Natural killer cell (primary cell): ENCODE results near the gene HIGD2B. TPM values are rescaled to one million over a fixed set of nuclear protein-coding genes. Genes with fewer than 3 reads are reported as not detected.
A peak's percentile ranks its signal among the peaks of the same experiment; 100 is the strongest.

Source experiments
- ATAC-seq, 3 donors: fragments of 150-1000 bp in 2 of 3; fragments of 200-7000 bp in 1 of 3; cut with Tn5 transposase; 1 replicate in 1 of 3; 2 replicates in 2 of 3; pipeline ENCODE4 v1.10.0; 2021; ENCODE audit warnings: mild to moderate bottlenecking in 2 of 3, moderate library complexity in 2 of 3
- DNase-seq, 2 donors: peaks; one replicate each; pipeline versions ENCODE4 v3.0.0 to v3.0.0-alpha.2; 2013 to 2021; ENCODE audit warnings: mixed read lengths in 1 of 2
- H3K27ac ChIP-seq: one replicate; pipeline ENCODE4 v1.5.1; 2013; ENCODE audit warnings: mild to moderate bottlenecking, low read length
- H3K27me3 ChIP-seq: one replicate; pipeline ENCODE4 v1.6.1; 2013; ENCODE audit warnings: low read length; ENCODE audit not compliant: control insufficient read depth, insufficient read depth
- H3K36me3 ChIP-seq: one replicate; pipeline ENCODE4 v1.6.1; 2013; ENCODE audit warnings: low read length; ENCODE audit not compliant: control insufficient read depth, insufficient read depth
- H3K4me1 ChIP-seq: one replicate; pipeline ENCODE4 v1.6.1; 2013; ENCODE audit warnings: low read length; ENCODE audit not compliant: control insufficient read depth, insufficient read depth
- H3K4me3 ChIP-seq: one replicate; pipeline ENCODE4 v1.5.1; 2013; ENCODE audit warnings: low read length
- H3K9me3 ChIP-seq: one replicate; pipeline ENCODE4 v1.6.1; 2013; ENCODE audit warnings: low read length; ENCODE audit not compliant: control insufficient read depth, insufficient read depth
- H3K27ac Mint-ChIP-seq, 2 donors: one replicate each; pipeline ENCODE4 v1.8.0; 2022; ENCODE audit warnings: mild to moderate bottlenecking in 2 of 2, mixed read lengths in 2 of 2, moderate library complexity in 1 of 2
- H3K27me3 Mint-ChIP-seq, 2 donors: one replicate each; pipeline ENCODE4 v1.8.0; 2022; ENCODE audit warnings: low read depth in 2 of 2, mixed read lengths in 2 of 2
- H3K36me3 Mint-ChIP-seq: one replicate; pipeline ENCODE4 v1.8.0; 2022; ENCODE audit warnings: mixed read lengths
- H3K4me1 Mint-ChIP-seq, 2 donors: one replicate each; pipeline ENCODE4 v1.8.0; 2022; ENCODE audit warnings: mixed read lengths in 2 of 2
- H3K4me3 Mint-ChIP-seq: one replicate; pipeline ENCODE4 v1.8.0; 2022; ENCODE audit warnings: mild to moderate bottlenecking, moderate library complexity, mixed read lengths
- H3K9me3 Mint-ChIP-seq, 2 donors: one replicate each; pipeline ENCODE4 v1.8.0; 2022; ENCODE audit warnings: mixed read lengths in 2 of 2
- CTCF ChIP-seq: fragments of 200-600 bp; IDR thresholded peaks from one replicate; pipeline ENCODE4 v1.8.0; 2022; ENCODE audit warnings: antibody characterized with exemption
- WGBS: methylation state at CpG from one replicate; pipeline ENCODE4 v1.1.7; 2013; ENCODE audit warnings: missing lambda C conversion rate; ENCODE audit not compliant: insufficient coverage; 5-methylcytosine and 5-hydroxymethylcytosine counted together
- intact Hi-C: fragments of 100-400 bp; cut with micrococcal nuclease; formaldehyde crosslinking; loops from one replicate; pipeline ENCODE4 v1.14.2; 2022
- total RNA-seq, 4 donors: library from RNA; stranded (reverse); fragments of 120-200 nt in 1 of 4; gene quantifications; one replicate each; pipeline versions ENCODE4 v1.2.3 to v1.2.4, GENCODE V29; 2013 to 2022

HIGD2B gene
- 1 to 10 TPM in 2 of 3 donors, under 1 TPM in 1; 0.88 to 1.8 (median 1.1) TPM for total RNA-seq
- 0.38 TPM for total RNA-seq (2013)

- intact Hi-C loops = loop anchor here (5.0 to 10.0 kb wide), 3 partner anchors 96 to 459 kb away; partner anchors contain the start of genes ADPGK and ARIH1
- Histone ChIP-seq H3K27ac (peak within 1 kb of the TSS; percentile 95), H3K4me3 (peak within 1 kb of the TSS; percentile 94), H3K36me3 (no peaks in the 10 kb centered on the region), H3K27me3 (no peaks in the 10 kb centered on the region), H3K9me3 (no peaks in the 10 kb centered on the region), H3K4me1 (peaks cover 17% of the 10 kb centered on the region)
- Mint-ChIP-seq H3K4me1 (peaks cover 17 to 19% of the 10 kb centered on the region in 2 donors), H3K27me3 (no peaks in the 10 kb centered on the region), H3K27ac (peak within 1 kb of the TSS; percentile 95 to 96), H3K4me3 (peak within 1 kb of the TSS; percentile 98), H3K36me3 (no peaks in the 10 kb centered on the region), H3K9me3 (no peaks in the 10 kb centered on the region)
- DNase-seq = peak; percentile 82 to 92
- peak; percentile 95 to 97 (median 95) for ATAC-seq
- no peak for TF ChIP-seq CTCF
- WGBS = under 1% methylated on average over 49 of the region's 49 CpGs
Measured at GRCh38 chr15:72685925-72686794, at the start of gene HIGD2B, which contains the start of gene BBS4. Gene HIGD2B, minus strand, starts transcription at chr15:72686182. Its CDS starts 9,808 bp downstream, at chr15:72676374. Gene BBS4, plus strand, starts transcription at chr15:72686207. Its CDS starts 21 bp downstream, at chr15:72686228.

GRCh38 chr15:72735111-72735510 is 49.1 kb upstream of the HIGD2B start:
- TF ChIP-seq CTCF = no peak
- Mint-ChIP-seq H3K27me3 (no peaks in the 10 kb centered on the region), H3K27ac (no peak overlapping the region), H3K4me1 (peaks cover 26 to 35% of the 10 kb centered on the region in 2 donors), H3K36me3 (peaks cover 5% of the 10 kb centered on the region), H3K9me3 (no peaks in the 10 kb centered on the region), H3K4me3 (no peak overlapping the region)
- Histone ChIP-seq H3K27ac (no peak overlapping the region), H3K36me3 (peaks cover 30% of the 10 kb centered on the region), H3K27me3 (no peaks in the 10 kb centered on the region), H3K4me1 (no peaks in the 10 kb centered on the region), H3K9me3 (no peaks in the 10 kb centered on the region), H3K4me3 (no peak overlapping the region)
- WGBS = 97% methylated on average over 2 of the region's 2 CpGs
- ATAC-seq (no peak), DNase-seq (no peak)
- intact Hi-C loops = no loop called here

GRCh38 chr15:72733941-72734738 is 48.2 kb upstream of the HIGD2B start:
- no peak for ATAC-seq
- Mint-ChIP-seq H3K9me3 (no peaks in the 10 kb centered on the region), H3K36me3 (peaks cover 5% of the 10 kb centered on the region), H3K4me3 (no peak overlapping the region), H3K27me3 (no peaks in the 10 kb centered on the region), H3K27ac (peak overlapping the region in 1 of 2 donors; percentile 64), H3K4me1 (peaks cover 16 to 25% of the 10 kb centered on the region in 2 donors)
- Histone ChIP-seq H3K4me3 (no peak overlapping the region), H3K27me3 (no peaks in the 10 kb centered on the region), H3K27ac (no peak overlapping the region), H3K36me3 (peaks cover 30% of the 10 kb centered on the region), H3K4me1 (no peaks in the 10 kb centered on the region), H3K9me3 (no peaks in the 10 kb centered on the region)
- no peak for TF ChIP-seq CTCF
- no peak for DNase-seq
- 96% methylated on average over 2 of the region's 2 CpGs for WGBS
- intact Hi-C loops = no loop called here
